DMS79 treated with DMSO at 0.1 percent for 48 hours (cell line): Measurements from ENCODE around the gene CRACR2A.

Source experiments
- DNase-seq: peaks from one replicate; lab custom pipeline; 2025; lab: John Stamatoyannopoulos, UW

CRACR2A gene

DNA sequence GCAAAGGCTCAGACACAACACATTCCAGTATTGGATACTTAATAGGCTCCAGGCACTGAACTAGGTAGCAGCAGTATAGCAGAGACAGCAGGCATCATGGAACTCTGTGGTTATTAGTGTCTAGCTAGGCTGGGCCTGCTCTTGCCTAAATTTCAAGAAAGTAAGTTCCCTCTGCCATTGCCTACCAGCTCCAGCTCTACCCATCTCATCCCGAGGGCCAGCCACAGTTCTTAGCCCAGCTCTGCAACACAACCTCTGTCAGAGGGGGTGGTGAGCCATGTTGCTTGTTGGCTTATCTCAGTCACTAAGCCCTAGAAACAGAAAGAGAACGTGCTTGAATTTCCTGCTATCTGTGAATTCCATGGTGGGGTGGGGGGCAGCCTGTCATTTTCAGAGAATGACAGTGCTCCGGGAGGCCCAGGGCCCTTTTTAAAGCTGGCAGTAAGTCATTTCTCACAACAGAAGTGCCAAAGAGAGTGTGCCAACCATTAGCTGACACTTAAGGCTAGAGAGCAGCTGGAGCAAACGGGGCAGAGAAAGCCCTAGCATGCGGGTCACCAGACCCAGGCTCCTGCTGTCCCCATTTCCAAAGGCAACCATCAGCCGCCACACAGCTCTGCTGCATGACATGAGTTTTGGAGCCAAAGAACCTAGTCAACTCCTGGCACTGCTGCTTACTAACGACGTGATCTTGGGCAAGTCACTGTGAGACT, 156.1 kb downstream of the CRACR2A start:
- no peak for DNase-seq

DNA sequence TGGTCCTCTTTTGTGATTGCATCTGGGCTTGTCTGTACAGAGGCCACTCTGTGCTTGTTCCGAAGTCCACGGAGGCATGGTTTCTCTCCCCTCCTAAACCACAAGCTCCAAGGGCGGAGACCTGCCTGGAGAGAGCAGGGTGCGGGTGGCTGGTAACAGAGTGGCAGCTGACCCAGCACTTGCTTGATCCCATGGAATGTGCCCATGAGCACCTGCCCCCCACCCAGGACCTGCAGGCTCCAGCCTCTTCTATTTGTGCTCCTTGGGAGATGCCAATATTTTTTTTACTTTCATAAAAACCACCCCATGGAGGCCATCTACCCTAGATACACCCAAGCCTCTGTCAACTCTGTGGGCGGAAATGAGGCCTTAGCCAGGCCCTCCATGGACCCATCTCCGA, 157.2 kb downstream of the CRACR2A start:
- DNase-seq, result no peak

DNA sequence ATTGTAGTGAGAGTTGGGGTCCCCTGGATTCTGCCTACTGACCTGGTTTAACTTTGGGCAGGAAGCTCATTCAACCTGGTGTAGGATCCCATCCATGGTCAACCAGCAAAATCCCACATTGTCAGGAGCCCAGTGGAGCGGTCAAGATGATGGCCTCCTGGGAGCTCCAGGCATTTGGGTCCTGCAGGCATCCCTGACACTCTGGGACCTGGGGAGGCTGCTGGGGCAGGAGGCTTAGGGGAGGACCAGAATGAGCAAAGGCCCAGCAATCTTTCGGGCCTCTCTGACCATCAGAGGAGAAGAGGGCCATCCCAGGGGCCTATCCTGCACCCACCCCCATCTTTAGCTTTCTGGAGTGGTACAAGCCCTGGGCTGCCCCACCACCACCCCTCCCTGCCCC, 157.9 kb downstream of the CRACR2A start:
- no peak for DNase-seq

DNA sequence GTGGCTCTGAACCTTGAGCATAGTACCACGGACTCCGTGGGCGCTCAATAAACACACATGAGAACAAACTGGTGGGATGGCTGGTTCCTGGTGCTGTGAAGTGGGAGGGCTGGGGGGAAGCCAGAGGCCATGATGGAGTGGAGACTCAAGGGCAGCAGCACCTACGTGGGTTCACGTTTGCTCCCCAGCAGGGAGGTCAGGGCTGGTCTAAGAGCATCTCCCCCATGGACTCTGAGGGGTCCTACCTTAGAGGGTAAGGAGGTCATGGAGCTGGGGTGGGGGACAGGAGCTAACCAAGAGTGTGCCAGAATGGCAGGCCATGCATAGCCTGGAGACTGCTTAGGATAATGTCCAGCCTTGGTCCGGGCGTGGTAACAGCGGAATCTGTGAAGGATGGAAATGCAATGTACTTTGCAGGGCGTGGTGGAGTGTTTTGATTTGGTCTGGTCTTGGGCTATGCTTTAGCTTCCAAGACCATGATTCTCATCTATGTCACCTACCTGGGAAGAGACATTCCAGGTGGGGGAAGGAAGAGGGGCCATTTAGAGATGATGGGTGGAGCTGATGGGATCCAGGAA, 158.9 kb downstream of the CRACR2A start:
- DNase-seq, result no peak

DNA sequence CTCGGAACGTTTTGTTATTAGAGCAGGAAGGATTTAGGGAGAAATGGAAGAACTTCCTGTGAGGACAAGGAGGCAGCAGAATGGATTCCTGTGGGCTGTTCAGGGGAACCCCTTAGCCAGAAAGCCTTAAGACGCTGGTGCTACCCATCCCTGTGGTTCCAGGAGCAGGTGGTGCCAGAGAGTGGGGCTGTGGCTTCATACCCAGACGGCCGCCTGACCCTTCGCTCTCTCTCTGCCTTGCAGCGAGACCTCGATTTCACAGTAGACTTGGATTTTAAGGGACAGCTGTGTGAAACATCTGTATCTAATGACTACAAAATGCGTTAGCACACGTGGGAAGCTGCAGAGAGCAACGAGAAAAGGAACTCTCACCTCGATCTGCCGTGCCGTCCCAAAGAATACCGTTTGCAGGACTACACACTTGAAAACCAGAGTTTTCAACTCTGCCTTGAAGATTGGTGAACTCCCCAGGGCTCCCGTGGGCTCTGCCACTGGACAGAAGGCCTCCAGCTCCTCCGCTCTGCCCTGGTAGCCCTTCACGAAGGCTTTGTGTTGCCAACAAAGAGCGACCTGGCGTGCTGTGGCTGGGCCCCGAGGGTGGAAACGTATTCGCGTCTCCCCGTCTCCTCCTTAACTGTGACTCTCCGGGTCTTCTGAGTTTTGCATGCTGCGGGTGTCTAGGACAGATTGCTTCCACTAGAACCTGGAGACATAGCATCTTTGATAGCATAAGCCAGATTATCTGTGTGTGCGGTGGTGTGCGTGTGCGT, 159.9 kb downstream of the CRACR2A start:
- DNase-seq, result no peak

DNA sequence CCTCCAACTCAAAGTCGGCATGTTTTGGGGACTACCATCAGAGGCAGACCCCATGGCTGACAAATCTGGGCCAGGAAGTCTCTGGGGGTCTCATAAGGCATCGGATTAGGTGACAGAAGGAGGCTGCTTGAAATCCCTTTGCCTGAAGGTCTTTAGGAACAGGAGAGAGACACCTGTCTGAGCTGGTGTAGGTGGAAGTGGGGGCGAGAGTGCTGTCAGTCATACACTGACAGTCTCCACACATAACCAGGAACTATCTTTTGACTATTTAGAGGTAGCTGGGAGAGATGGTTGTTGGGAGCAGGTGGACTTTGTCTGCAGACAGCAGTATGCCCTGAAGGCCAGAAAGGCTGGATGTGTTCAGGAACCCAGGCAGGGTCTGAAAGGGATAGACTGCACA, 163.2 kb downstream of the CRACR2A start:
- no peak for DNase-seq

DNA sequence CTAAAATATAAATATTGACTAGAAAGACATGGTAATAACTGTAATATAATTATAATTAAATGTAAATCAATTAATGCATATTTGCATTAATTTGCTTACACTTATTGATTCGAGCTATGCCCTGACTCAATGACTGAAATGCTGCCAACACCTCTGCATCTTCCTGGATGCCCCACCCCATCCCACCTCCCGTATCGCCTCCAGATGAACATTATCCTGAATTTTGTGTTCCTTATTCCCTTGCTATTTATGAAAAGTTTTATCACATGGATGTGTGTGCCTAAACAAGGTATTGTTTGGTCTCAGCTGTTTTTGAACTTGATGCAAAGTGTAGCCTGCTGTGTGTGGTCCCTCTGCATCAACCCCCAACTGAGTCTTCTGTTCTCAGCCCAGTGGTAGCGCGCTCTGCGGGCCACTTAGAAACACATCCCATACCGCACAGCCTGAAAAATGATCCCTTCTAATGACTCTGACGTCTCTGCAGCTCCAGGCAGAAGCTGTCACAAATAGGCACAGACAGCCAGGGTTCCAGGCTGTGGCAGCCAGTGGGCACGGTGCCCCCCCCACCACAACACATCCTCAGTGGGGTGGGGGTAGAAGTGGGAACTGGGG, 165.4 kb downstream of the CRACR2A start:
- no peak for DNase-seq

DNA sequence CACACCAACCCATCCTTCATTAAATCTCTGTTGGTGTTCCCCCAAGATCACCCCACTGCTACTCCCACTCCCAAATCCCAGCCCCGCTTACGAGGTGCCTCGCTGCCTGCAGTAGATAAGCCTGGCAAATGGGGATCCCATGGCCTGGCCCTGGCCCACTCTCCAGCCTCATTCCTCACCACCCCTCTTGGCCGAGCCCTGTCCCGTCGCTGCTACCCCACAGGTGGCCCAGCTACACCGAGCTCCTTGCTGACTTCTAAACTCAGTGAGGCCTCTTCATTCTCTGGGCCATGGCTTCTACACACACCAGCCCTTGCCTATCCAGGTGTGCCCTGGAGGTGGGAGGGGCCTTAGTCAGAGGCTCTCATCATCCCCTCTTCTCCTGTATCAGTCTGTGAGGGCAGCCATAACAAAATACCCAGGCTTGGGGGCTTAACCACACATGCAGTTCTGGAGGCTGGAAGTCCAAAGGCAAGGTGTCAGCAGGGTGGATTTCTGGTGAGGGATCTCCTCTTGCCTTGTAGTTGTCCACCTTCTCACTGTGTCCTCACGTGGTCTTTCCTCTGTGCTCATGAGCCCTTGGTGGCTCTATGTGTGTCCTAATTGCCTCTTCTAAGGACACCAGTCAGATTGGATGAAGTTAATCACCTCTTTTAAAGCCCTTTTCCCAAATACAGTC, 169.1 kb downstream of the CRACR2A start:
- no peak for DNase-seq

DNA sequence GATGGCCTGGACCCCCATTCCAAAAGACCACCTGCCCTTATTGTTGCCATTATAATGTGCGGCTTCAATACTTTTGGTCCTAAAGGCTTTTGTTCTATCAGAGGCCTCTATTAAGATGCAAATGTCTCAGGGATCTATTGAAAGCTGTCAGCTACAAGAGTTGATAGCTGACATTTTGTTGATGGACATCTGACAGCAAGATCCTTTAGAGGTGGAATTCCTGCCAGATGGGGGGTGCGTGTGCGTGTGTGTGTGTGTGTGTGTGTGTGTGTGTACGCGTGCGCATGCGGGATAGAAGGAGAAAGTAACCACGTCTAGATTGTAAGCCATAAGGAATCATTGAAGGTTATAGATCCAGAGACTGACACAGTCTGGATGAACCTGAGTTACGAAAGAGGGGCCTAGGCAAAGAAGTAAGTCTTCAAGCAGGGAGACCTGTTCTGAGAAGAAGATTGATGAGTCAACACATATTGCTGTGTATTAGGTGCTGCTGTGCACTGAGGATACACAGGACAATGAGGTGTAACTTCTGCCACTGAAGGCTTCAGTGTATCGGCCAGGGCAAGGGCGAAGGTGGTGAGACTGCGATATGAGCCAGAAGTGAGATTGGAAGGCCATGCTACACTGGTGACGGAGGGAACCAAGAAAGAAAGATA, 172.7 kb downstream of the CRACR2A start:
- DNase-seq, result no peak

DNA sequence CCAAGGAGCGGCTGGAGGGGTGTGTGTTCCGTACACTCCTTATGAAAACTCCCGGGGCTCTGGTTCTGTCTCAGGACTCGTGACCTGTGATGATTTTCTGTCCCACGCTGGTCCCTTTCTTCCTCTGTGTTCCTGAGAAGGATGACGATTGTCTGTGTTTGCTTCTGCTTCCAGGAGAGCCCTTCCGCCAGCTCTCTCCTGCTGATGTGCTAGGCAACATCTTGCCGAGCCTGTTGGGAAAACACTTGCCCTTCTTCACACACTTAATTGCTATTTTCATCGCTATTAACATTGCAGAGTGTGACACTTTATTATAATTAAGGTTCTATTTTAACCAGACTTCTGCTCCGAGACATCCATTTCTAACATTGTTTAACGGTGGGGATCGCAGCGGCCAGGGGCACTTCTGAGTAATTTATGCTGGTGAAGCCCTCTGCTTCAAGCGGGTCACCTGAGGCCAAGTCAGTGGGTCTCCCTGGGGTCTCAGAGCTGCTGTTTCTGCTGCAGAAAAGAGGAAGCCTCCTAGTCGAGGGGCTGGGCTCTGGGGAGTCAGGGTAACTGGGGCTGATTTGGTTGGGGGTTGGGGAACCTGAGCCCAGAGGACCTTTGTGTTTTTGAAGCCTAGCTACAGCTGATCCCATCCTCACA, 173.3 kb downstream of the CRACR2A start:
- no peak for DNase-seq

DNA sequence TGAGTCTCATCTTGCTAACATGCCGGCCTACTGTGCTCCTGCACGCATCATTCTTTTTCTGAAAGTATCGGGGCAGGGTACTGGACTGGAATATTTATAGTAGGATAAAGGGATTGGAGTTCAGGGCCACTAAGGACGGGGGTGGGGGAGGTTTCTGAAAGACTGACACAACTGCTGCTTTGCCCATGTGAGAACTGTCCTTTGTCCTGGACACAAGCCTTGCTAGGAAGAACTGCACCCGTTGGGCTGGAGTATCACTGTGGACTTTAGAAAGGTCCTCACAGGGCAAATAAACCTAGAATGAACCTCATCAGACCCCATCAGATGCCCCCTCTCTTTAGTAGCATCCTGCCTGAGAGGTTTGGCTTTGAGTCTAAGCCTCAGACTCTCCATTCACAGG, 174.4 kb downstream of the CRACR2A start:
- no peak for DNase-seq

DNA sequence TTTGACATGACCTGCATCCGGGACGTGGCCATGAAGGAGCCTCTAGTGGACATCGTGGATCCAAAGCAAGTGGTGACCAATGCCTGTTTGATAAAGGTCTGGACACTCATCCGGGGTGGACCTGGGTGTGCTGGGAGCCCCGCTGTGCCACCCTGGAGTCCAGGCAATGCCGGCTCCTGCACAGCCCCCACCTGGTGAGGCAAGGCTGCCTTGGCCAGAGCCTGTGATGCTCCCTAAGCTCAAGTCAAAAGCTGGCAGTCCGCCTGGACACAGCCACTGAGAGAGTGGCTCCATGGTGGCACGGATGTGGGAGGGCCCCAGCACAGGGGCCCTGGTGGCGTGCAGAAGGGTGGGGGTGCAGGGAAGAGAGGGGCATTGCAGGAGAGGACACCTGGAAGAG, 176.0 kb downstream of the CRACR2A start:
- no peak for DNase-seq

DNA sequence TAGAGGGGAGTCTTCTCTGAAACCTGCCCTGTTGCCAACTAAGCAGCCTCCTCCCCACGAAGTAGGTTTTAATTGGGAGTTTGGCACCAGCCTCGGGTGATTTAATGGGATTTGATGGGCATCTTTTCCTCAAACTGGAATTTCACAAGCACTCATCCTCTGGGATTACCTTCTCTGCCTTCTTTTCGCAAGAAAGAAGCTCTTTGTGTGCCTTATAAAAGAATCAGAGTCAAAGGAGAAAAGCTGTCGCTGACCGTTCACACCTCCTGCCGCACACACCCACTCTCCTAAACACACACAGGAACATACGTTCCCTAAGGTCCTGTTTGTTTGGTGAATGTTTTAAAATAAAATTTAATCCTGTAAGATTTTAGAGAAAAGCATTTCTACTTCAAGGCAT, 177.9 kb downstream of the CRACR2A start:
- DNase-seq, result no peak

DNA sequence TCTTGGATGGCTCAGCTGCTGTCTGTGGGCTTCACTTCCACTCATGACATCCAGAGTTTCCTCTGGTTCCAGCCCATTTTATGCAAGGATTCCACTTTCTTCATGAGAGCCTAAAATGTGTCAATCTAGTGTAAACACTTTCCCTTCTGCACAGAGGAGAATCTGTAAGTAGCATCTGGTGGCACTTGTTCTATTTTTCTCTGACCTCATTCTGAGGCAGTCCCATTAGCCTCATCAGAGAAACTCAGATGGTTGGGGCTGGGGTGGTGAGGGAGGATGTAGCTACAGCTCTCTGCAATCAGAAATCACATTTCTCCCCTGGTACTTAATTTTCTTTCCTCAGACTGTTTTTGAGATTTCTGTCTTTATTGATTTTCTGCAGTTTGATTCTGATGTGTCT, 180.3 kb downstream of the CRACR2A start:
- DNase-seq, result no peak

DNA sequence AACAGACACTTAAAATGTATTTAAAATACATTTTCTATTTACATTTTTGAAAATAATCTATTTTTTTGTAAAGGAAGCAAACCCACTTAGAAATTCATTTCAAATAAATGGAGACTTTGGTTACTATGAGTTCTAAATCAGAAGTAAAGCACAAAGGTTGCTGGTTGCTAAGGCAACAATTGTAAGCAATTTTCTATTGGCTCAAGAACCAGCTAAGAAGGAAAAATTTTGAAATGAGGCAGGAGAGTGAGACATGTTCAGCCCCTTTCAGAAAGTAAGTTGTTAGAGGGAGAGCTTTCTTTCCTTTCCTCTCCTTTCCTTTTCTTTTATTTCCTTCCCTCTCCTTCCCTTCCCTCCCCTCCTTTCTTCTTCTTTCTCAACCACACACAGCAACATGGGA, 181.2 kb downstream of the CRACR2A start:
- no peak for DNase-seq

DNA sequence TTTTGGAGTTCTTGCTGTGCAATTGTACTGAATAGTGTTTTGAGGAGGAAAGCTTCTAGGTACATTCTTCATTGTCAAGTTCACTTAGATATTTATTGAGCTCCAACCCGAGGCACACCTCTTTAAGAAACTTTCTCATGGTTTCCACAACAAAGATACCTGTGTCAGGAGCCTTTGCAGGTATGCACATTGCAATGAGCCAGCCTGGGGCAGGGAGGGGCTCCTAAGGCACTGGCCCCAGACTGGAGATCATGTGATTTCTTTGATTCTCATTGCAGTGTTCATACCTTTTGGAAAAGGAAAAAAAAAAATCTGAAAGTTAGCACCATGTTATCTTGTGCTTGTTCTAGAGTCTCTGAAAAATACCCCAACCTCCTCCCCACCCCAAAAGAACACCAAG, 181.6 kb downstream of the CRACR2A start:
- DNase-seq, result no peak

DNA sequence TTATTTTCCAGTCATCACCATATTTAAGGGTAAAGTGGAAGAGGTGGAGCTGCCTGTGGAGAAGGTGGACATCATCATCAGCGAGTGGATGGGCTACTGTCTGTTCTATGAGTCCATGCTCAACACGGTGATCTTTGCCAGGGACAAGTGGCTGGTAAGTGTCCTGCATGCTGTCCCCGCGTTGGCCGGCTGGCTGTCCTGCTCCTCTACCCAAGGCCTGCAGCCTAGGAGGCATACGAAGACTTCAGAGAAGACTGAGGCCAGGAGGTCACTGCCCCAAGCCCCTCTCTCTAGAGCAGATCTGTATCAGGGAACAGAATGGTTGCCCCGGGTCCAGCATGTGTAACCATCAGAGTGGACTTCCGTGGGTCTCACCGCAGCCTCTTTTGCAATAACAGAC, 184.2 kb downstream of the CRACR2A start:
- no peak for DNase-seq

DNA sequence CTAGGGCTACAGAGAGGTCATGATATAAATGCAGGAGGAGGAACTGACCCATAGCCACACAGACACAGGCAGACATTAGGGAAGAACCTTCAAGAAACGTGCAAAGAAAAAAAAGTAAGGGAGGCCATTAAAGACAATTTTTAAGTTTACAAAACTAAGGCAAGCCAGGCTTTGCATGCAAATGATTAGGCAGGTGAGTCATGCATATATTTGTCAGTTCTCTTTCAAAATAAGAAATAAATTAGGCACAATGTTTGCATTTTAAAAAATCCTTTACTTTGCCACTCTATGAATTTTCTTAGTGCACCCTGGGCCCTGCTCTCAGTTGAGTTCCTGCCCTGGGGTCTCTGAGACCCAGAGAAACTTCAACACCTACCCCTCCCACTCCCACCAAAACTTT, 186.9 kb downstream of the CRACR2A start:
- DNase-seq, result no peak
